ENCODE results near the gene SCAMP4. TPM values are rescaled to one million over a fixed set of nuclear protein-coding genes. Genes with fewer than 3 reads are reported as not detected.

SCAMP4 gene
- total and polyA plus RNA-seq, 2 of the 13 experiments (the other 11 are each of a cell fraction or from before 2014, with no cell fraction given): 10.7 to 13.7 TPM

DNA sequence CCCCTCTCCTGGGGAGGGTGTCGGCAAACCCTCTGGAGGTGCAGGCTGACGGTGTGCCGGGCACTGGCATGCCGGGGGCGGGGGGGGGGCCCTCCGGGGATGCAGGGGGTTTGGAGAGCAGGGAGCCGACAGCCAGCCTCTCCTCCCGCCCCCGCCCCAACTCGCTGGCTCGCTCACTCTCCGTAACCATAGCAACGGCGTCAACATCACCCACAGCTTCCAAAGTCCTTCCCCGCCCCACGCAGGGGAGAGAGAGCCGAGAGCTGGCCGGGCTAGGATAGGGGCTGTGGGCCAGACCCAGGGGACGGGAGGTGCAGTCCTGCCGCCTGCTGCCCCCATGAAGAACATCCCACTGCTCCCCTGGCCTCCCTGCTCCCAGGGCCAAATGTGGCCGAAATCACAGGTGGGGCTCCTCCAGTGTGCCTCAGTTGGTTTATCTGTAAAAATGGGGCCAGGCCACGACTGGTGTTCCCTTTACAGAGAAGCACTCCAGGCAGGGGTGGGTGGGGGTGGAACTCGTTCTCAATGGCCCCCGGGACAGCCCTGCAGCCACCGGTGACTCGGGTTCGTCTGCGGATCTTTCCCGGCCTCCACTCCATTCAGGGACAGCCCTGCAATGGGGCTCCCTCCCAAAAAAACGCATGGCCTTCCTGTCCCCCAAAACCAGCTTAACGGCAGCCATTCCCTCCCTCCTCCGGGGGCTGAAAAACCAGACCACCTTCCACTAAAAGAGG, 45.0 kb upstream of the SCAMP4 start (continued):
- TF ChIP-seq, protein P1, sequence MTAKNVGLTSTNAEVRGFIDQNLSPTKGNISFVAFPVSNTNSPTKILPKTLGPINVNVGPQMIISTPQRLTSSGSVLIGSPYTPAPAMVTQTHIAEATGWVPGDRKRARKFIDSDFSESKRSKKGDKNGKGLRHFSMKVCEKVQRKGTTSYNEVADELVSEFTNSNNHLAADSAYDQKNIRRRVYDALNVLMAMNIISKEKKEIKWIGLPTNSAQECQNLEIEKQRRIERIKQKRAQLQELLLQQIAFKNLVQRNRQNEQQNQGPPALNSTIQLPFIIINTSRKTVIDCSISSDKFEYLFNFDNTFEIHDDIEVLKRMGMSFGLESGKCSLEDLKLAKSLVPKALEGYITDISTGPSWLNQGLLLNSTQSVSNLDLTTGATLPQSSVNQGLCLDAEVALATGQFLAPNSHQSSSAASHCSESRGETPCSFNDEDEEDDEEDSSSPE (CRISPR knock-in tag; IDR thresholded peaks at IDR 0.05): 0 out of 2 replicates have a peak, but pooled peaks have one; percentile 19
- no peak for TF ChIP-seq DR1 (CRISPR knock-in tag; IDR thresholded peaks at IDR 0.05)
- TF ChIP-seq ETV6 (CRISPR knock-in tag; conservative IDR thresholded peaks at IDR 0.05): no peak
- TF ChIP-seq, protein P2, sequence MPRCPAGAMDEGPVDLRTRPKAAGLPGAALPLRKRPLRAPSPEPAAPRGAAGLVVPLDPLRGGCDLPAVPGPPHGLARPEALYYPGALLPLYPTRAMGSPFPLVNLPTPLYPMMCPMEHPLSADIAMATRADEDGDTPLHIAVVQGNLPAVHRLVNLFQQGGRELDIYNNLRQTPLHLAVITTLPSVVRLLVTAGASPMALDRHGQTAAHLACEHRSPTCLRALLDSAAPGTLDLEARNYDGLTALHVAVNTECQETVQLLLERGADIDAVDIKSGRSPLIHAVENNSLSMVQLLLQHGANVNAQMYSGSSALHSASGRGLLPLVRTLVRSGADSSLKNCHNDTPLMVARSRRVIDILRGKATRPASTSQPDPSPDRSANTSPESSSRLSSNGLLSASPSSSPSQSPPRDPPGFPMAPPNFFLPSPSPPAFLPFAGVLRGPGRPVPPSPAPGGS (CRISPR knock-in tag; IDR thresholded peaks at IDR 0.05): no peak
- no peak for TF ChIP-seq RBAK (CRISPR knock-in tag; IDR thresholded peaks at IDR 0.05)
- TF ChIP-seq HOXA5 (CRISPR knock-in tag; IDR thresholded peaks at IDR 0.05): no peak
- 0 out of 2 replicates have a peak, but pooled peaks have one; percentile 27 for TF ChIP-seq THAP11 (CRISPR knock-in tag; IDR thresholded peaks at IDR 0.05)
- no peak for TF ChIP-seq ZNF143 (CRISPR knock-in tag; IDR thresholded peaks at IDR 0.05)
- TF ChIP-seq, protein P3, sequence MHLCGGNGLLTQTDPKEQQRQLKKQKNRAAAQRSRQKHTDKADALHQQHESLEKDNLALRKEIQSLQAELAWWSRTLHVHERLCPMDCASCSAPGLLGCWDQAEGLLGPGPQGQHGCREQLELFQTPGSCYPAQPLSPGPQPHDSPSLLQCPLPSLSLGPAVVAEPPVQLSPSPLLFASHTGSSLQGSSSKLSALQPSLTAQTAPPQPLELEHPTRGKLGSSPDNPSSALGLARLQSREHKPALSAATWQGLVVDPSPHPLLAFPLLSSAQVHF (CRISPR knock-in tag; IDR thresholded peaks at IDR 0.05): no peak
- no peak for TF ChIP-seq ZBTB46 (CRISPR knock-in tag; IDR thresholded peaks at IDR 0.05; ENCODE audit: borderline replicate concordance)
- TF ChIP-seq SMARCE1 (IDR thresholded peaks at IDR 0.05; ENCODE audit: borderline replicate concordance): no peak
- no peak for TF ChIP-seq ATRX (CRISPR knock-in tag; IDR thresholded peaks at IDR 0.05; ENCODE audit: borderline replicate concordance)
- TF ChIP-seq ZNF18 (CRISPR knock-in tag; IDR thresholded peaks at IDR 0.05; ENCODE audit: insufficient replicate concordance): no peak
- TF ChIP-seq JDP2 (CRISPR knock-in tag; IDR thresholded peaks at IDR 0.05; ENCODE audit: borderline replicate concordance): no peak
- no peak for TF ChIP-seq CENPT (CRISPR knock-in tag; IDR thresholded peaks at IDR 0.05; ENCODE audit: low read depth)
- TF ChIP-seq ZNF282 (IDR thresholded peaks at IDR 0.05; ENCODE audit: partially characterized antibody): no peak
- TF ChIP-seq ZNF740 (CRISPR knock-in tag; IDR thresholded peaks at IDR 0.05): no peak
- peak; percentile 80 for TF ChIP-seq HDAC1 (CRISPR knock-in tag; IDR thresholded peaks at IDR 0.05)
- no peak for TF ChIP-seq ZNF775 (CRISPR knock-in tag; IDR thresholded peaks at IDR 0.05; ENCODE audit: borderline replicate concordance)
- TF ChIP-seq MIXL1 (CRISPR knock-in tag; IDR thresholded peaks at IDR 0.05): no peak
- TF ChIP-seq KDM4B (CRISPR knock-in tag; IDR thresholded peaks at IDR 0.05): no peak
- TF ChIP-seq TBX2 (CRISPR knock-in tag; IDR thresholded peaks at IDR 0.05; ENCODE audit: borderline replicate concordance): 0 out of 2 replicates have a peak, but pooled peaks have one; percentile 24
- peak; percentile 93; the same call in 2 of the 3 replicates for TF ChIP-seq MXI1 (IDR thresholded peaks at IDR 0.05; ENCODE audit: borderline replicate concordance, low read depth, low read length)
- TF ChIP-seq NFE2L2 (IDR thresholded peaks at IDR 0.05; ENCODE audit: low read length): no peak

Measured in HepG2 (cell line).